ENCODE data around the gene STOML2. TPM values are rescaled to one million over a fixed set of nuclear protein-coding genes. Genes with fewer than 3 reads are reported as not detected.
A peak's percentile ranks its signal among the peaks of the same experiment; 100 is the strongest.

Gene STOML2
- total RNA-seq, 1 donor from 2014 or later = 149 TPM

DNA sequence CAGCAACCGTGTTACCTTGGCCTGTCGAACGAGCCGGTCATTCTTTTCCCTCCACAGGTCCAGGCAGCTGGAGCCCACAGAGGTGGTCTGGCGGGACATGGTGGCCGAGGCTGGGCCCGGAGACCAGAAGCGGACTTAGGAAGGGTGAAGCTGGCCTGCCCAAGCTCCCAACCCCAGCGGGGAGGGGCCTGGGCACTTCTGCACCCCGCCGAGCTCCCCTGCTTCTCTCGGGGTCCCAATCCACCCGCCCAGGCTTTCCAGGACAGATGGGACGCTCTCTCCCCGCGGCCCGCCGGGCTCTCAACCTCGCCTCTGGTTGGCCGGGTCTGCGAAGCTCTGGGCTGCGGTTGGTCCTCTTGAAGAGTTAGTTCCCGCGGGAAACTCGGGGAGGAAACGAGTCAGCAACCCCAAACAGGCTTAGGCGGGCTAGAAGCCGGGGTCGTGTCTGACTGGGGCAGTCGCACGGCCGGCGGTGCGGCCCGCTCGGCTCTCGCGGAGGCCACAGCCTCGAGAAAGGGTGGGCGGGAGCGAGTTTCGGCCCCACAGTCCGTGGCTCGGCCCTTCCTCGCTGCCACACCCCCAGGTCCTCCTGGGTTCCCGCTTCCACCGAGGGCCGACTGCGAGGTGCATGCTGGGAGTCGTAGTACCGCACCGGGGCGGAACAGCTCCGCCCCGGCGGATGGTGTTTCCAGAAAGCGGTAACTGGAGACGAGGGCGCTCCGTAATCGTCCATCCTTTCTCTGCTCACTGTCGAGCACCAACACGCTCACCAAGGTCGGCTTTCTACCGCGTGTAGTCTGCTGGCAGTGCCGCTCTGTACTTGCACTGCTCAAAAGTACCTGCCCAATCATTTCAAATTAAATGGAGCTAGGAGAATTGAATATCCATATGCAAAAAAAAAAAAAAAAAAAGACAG is 23.2 kb downstream of the STOML2 start, which contains the start of gene FANCG:
TSS of gene FANCG (minus strand) at position 517 of the 916 bp plus-strand sequence. CDS start at position 99, 418 bp downstream.
- peak; percentile 87 for DNase-seq (ENCODE audit: extremely low spot score, unreplicated experiment)
- Mint-ChIP-seq H3K27ac (peak within 1 kb of the TSS; percentile 90), H3K36me3 (peaks cover 7% of the 10 kb centered on the region), H3K4me3 (peak within 1 kb of the TSS; percentile 97), H3K27me3 (no peaks in the 10 kb centered on the region), H3K4me1 (ENCODE audit: unreplicated experiment) (peaks cover 20% of the 10 kb centered on the region), H3K9me3 (no peaks in the 10 kb centered on the region)
- TF ChIP-seq, protein P1, sequence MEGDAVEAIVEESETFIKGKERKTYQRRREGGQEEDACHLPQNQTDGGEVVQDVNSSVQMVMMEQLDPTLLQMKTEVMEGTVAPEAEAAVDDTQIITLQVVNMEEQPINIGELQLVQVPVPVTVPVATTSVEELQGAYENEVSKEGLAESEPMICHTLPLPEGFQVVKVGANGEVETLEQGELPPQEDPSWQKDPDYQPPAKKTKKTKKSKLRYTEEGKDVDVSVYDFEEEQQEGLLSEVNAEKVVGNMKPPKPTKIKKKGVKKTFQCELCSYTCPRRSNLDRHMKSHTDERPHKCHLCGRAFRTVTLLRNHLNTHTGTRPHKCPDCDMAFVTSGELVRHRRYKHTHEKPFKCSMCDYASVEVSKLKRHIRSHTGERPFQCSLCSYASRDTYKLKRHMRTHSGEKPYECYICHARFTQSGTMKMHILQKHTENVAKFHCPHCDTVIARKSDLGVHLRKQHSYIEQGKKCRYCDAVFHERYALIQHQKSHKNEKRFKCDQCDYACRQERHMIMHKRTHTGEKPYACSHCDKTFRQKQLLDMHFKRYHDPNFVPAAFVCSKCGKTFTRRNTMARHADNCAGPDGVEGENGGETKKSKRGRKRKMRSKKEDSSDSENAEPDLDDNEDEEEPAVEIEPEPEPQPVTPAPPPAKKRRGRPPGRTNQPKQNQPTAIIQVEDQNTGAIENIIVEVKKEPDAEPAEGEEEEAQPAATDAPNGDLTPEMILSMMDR (conservative IDR thresholded peaks at IDR 0.05) = no peak

GRCh38 chr9:35079041-35079425 is 23.9 kb downstream of the STOML2 start:
- Mint-ChIP-seq H3K27ac (peak overlapping the region; percentile 55), H3K4me1 (ENCODE audit: unreplicated experiment) (peaks cover 20% of the 10 kb centered on the region), H3K4me3 (peak overlapping the region; percentile 97), H3K27me3 (no peaks in the 10 kb centered on the region), H3K36me3 (peaks cover 13% of the 10 kb centered on the region), H3K9me3 (no peaks in the 10 kb centered on the region)
- TF ChIP-seq, protein P1 (conservative IDR thresholded peaks at IDR 0.05) = no peak
- DNase-seq (ENCODE audit: extremely low spot score, unreplicated experiment) = no peak

DNA sequence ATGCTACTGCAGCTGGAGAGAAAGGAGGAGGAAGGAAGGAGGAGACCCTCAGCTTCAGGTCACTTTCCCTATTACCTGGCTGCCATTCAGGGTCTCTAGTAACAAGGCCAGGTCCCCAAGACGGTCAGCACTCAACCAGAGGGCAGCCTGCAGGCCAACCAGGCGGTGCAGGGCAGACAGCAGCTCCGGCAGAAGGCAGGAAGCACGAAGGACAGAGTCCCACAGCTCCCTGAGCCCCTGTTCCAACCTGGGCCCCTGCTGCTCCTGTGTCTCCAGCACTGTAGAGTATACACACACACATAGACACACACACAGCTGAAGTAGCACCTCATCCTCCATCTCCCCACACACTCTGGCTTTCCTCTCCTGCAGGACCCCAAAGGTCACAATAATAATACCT is 24.9 kb downstream of the STOML2 start:
- Mint-ChIP-seq H3K9me3 (no peaks in the 10 kb centered on the region), H3K4me1 (ENCODE audit: unreplicated experiment) (peaks cover 20% of the 10 kb centered on the region), H3K27me3 (no peaks in the 10 kb centered on the region), H3K27ac (peak overlapping the region; percentile 55), H3K36me3 (peaks cover 18% of the 10 kb centered on the region), H3K4me3 (peak overlapping the region; percentile 97)
- TF ChIP-seq, protein P1 (conservative IDR thresholded peaks at IDR 0.05) = no peak
- no peak for DNase-seq (ENCODE audit: extremely low spot score, unreplicated experiment)

GRCh38 chr9:35076848-35077247 is 26.1 kb downstream of the STOML2 start:
- Mint-ChIP-seq H3K36me3 (peaks cover 24% of the 10 kb centered on the region), H3K9me3 (no peaks in the 10 kb centered on the region), H3K4me3 (peak overlapping the region; percentile 97), H3K27me3 (no peaks in the 10 kb centered on the region), H3K4me1 (ENCODE audit: unreplicated experiment) (peaks cover 25% of the 10 kb centered on the region), H3K27ac (no peak overlapping the region)
- TF ChIP-seq, protein P1 (conservative IDR thresholded peaks at IDR 0.05) = no peak
- DNase-seq (ENCODE audit: extremely low spot score, unreplicated experiment) = no peak

- H3K27ac Mint-ChIP-seq = no peak overlapping the region
These were observed 27.6 kb downstream of the STOML2 start for GRCh38 chr9:35075358-35075757.

More at GRCh38 chr9:35075358-35075757, 27.6 kb downstream of the STOML2 start:
- Mint-ChIP-seq H3K9me3 (no peaks in the 10 kb centered on the region), H3K27me3 (no peaks in the 10 kb centered on the region), H3K4me3 (no peak overlapping the region), H3K4me1 (ENCODE audit: unreplicated experiment) (peaks cover 30% of the 10 kb centered on the region), H3K36me3 (peaks cover 25% of the 10 kb centered on the region)
- TF ChIP-seq, protein P1 (conservative IDR thresholded peaks at IDR 0.05) = no peak
- no peak for DNase-seq (ENCODE audit: extremely low spot score, unreplicated experiment)

Data from type B pancreatic cell (in vitro differentiated cells).